ENCODE measurements around the gene SLC6A18.

The SLC6A18 gene

GRCh38 chr5:1204693-1205242 is 20.4 kb upstream of the SLC6A18 start:
- Histone ChIP-seq H3K9ac (ENCODE audit: insufficient read length) (no peak overlapping the region), H3K4me3 (no peak overlapping the region), H3K27ac (no peak overlapping the region), H3K9me3 (ENCODE audit: low read depth, low read length) (no peaks in the 10 kb centered on the region), H3K36me3 (ENCODE audit: insufficient read depth, low read length) (no peaks in the 10 kb centered on the region)
- no peak for DNase-seq (ENCODE audit: low read depth, low spot score)
- no peak for TF ChIP-seq EZH2 (IDR thresholded peaks at IDR 0.05)
- TF ChIP-seq POLR2AphosphoS5 (IDR thresholded peaks at IDR 0.05; ENCODE audit: borderline replicate concordance, low read depth, low read length) = no peak
- no peak for TF ChIP-seq FOXP2 (optimal IDR thresholded peaks at IDR 0.05; ENCODE audit: control extremely low read depth, extremely low read length, insufficient read depth)

- Histone ChIP-seq H3K9me3 (ENCODE audit: low read depth, low read length) (no peaks in the 10 kb centered on the region), H3K4me3 (no peak overlapping the region), H3K9ac (ENCODE audit: insufficient read length) (no peak overlapping the region), H3K36me3 (ENCODE audit: insufficient read depth, low read length) (no peaks in the 10 kb centered on the region), H3K27ac (no peak overlapping the region)
- TF ChIP-seq FOXP2 (optimal IDR thresholded peaks at IDR 0.05; ENCODE audit: control extremely low read depth, extremely low read length, insufficient read depth) = no peak
- TF ChIP-seq EZH2 (IDR thresholded peaks at IDR 0.05) = no peak
- no peak for TF ChIP-seq POLR2AphosphoS5 (IDR thresholded peaks at IDR 0.05; ENCODE audit: borderline replicate concordance, low read depth, low read length)
- DNase-seq (ENCODE audit: low read depth, low spot score) = no peak
These were observed 19.7 kb upstream of the SLC6A18 start for GRCh38 chr5:1205255-1206180.

- H3K36me3 ChIP-seq (ENCODE audit: insufficient read depth, low read length) = no peaks in the 10 kb centered on the region
- no peak overlapping the region for H3K27ac ChIP-seq
- H3K9me3 ChIP-seq (ENCODE audit: low read depth, low read length) = no peaks in the 10 kb centered on the region
- TF ChIP-seq POLR2AphosphoS5 (IDR thresholded peaks at IDR 0.05; ENCODE audit: borderline replicate concordance, low read depth, low read length) (no peak), EZH2 (IDR thresholded peaks at IDR 0.05) (no peak), FOXP2 (optimal IDR thresholded peaks at IDR 0.05; ENCODE audit: control extremely low read depth, extremely low read length, insufficient read depth) (no peak)
- DNase-seq (ENCODE audit: low read depth, low spot score) = no peak
- H3K9ac ChIP-seq (ENCODE audit: insufficient read length) = no peak overlapping the region
- H3K4me3 ChIP-seq = no peak overlapping the region
These were observed 18.4 kb upstream of the SLC6A18 start for GRCh38 chr5:1206521-1207412.

- TF ChIP-seq POLR2AphosphoS5 (IDR thresholded peaks at IDR 0.05; ENCODE audit: borderline replicate concordance, low read depth, low read length) (no peak), EZH2 (IDR thresholded peaks at IDR 0.05) (no peak), FOXP2 (optimal IDR thresholded peaks at IDR 0.05; ENCODE audit: control extremely low read depth, extremely low read length, insufficient read depth) (no peak)
- H3K9me3 ChIP-seq (ENCODE audit: low read depth, low read length) = no peaks in the 10 kb centered on the region
- no peak for DNase-seq (ENCODE audit: low read depth, low spot score)
- H3K27ac ChIP-seq = no peak overlapping the region
- no peak overlapping the region for H3K9ac ChIP-seq (ENCODE audit: insufficient read length)
- no peaks in the 10 kb centered on the region for H3K36me3 ChIP-seq (ENCODE audit: insufficient read depth, low read length)
- no peak overlapping the region for H3K4me3 ChIP-seq
These were observed 17.6 kb upstream of the SLC6A18 start for GRCh38 chr5:1207555-1207954.

- Histone ChIP-seq H3K9me3 (ENCODE audit: low read depth, low read length) (no peaks in the 10 kb centered on the region), H3K4me3 (no peak overlapping the region), H3K27ac (no peak overlapping the region), H3K9ac (ENCODE audit: insufficient read length) (no peak overlapping the region), H3K36me3 (ENCODE audit: insufficient read depth, low read length) (no peaks in the 10 kb centered on the region)
- TF ChIP-seq EZH2 (IDR thresholded peaks at IDR 0.05) = no peak
- DNase-seq (ENCODE audit: low read depth, low spot score) = no peak
These were observed 16.9 kb upstream of the SLC6A18 start for GRCh38 chr5:1208221-1208742.

- no peak for DNase-seq (ENCODE audit: low read depth, low spot score)
- TF ChIP-seq FOXP2 (optimal IDR thresholded peaks at IDR 0.05; ENCODE audit: control extremely low read depth, extremely low read length, insufficient read depth) = no peak
- TF ChIP-seq POLR2AphosphoS5 (IDR thresholded peaks at IDR 0.05; ENCODE audit: borderline replicate concordance, low read depth, low read length) = no peak
- TF ChIP-seq EZH2 (IDR thresholded peaks at IDR 0.05) = no peak
- Histone ChIP-seq H3K36me3 (ENCODE audit: insufficient read depth, low read length) (no peaks in the 10 kb centered on the region), H3K27ac (no peak overlapping the region), H3K4me3 (no peak overlapping the region), H3K9me3 (ENCODE audit: low read depth, low read length) (no peaks in the 10 kb centered on the region), H3K9ac (ENCODE audit: insufficient read length) (no peak overlapping the region)
These were observed 16.3 kb upstream of the SLC6A18 start for GRCh38 chr5:1208743-1209488.

GRCh38 chr5:1209489-1209852 is 15.7 kb upstream of the SLC6A18 start:
- Histone ChIP-seq H3K36me3 (ENCODE audit: insufficient read depth, low read length) (no peaks in the 10 kb centered on the region), H3K9ac (ENCODE audit: insufficient read length) (no peak overlapping the region), H3K27ac (no peak overlapping the region), H3K9me3 (ENCODE audit: low read depth, low read length) (no peaks in the 10 kb centered on the region), H3K4me3 (no peak overlapping the region)
- TF ChIP-seq EZH2 (IDR thresholded peaks at IDR 0.05) (no peak), POLR2AphosphoS5 (IDR thresholded peaks at IDR 0.05; ENCODE audit: borderline replicate concordance, low read depth, low read length) (no peak), FOXP2 (optimal IDR thresholded peaks at IDR 0.05; ENCODE audit: control extremely low read depth, extremely low read length, insufficient read depth) (no peak)
- no peak for DNase-seq (ENCODE audit: low read depth, low spot score)

All from SK-N-MC (cell line).